ENCODE results near the gene RNF167. TPM values are rescaled to one million over a fixed set of nuclear protein-coding genes. Genes with fewer than 3 reads are reported as not detected.

The RNF167 gene
- total RNA-seq, 6 experiments from 2014 or later, result 88.3 to 122 (median 97.6) TPM

GRCh38 chr17:4897785-4898184 is 42.3 kb upstream of the RNF167 start:
- Mint-ChIP-seq H3K4me1 (ENCODE audit: low read depth) (no peaks in the 10 kb centered on the region), H3K27ac (no peak overlapping the region), H3K36me3 (ENCODE audit: low read depth) (0 out of 2 replicates have a peak, but pooled peaks cover 10% of the 10 kb centered on the region), H3K9me3 (no peaks in the 10 kb centered on the region), H3K27me3 (ENCODE audit: insufficient read depth) (peaks cover 5% of the 10 kb centered on the region), H3K4me3 (no peak overlapping the region)
- no peak for DNase-seq
- TF ChIP-seq CTCF (IDR thresholded peaks at IDR 0.05), result no peak

GRCh38 chr17:4898351-4898750 is 41.7 kb upstream of the RNF167 start:
- Mint-ChIP-seq H3K36me3 (ENCODE audit: low read depth) (0 out of 2 replicates have a peak, but pooled peaks cover 10% of the 10 kb centered on the region), H3K9me3 (no peaks in the 10 kb centered on the region), H3K4me1 (ENCODE audit: low read depth) (peaks cover 3% of the 10 kb centered on the region; the same call in 1 of the 2 replicates), H3K4me3 (peak overlapping the region; percentile 15), H3K27me3 (ENCODE audit: insufficient read depth) (peaks cover 5% of the 10 kb centered on the region), H3K27ac (no peak overlapping the region)
- TF ChIP-seq CTCF (IDR thresholded peaks at IDR 0.05), result no peak
- no peak for DNase-seq

- Mint-ChIP-seq H3K9me3 (no peaks in the 10 kb centered on the region), H3K27me3 (ENCODE audit: insufficient read depth) (peaks cover 5% of the 10 kb centered on the region), H3K36me3 (ENCODE audit: low read depth) (0 out of 2 replicates have a peak, but pooled peaks cover 10% of the 10 kb centered on the region), H3K27ac (no peak overlapping the region), H3K4me3 (no peak overlapping the region; the same call in 1 of the 2 replicates), H3K4me1 (ENCODE audit: low read depth) (peaks cover 6% of the 10 kb centered on the region; the same call in 1 of the 2 replicates)
- TF ChIP-seq CTCF (IDR thresholded peaks at IDR 0.05), result no peak
- DNase-seq, result no peak
These were observed 41.1 kb upstream of the RNF167 start for GRCh38 chr17:4898927-4899326.

- H3K9me3 Mint-ChIP-seq, result no peaks in the 10 kb centered on the region
- peak within 1 kb of the TSS; percentile 26 for H3K27ac Mint-ChIP-seq
- DNase-seq, result peak; percentile 3
- no peak for TF ChIP-seq CTCF (IDR thresholded peaks at IDR 0.05)
- peaks cover 5% of the 10 kb centered on the region for H3K27me3 Mint-ChIP-seq (ENCODE audit: insufficient read depth)
- peaks cover 6% of the 10 kb centered on the region; the same call in 1 of the 2 replicates for H3K4me1 Mint-ChIP-seq (ENCODE audit: low read depth)
- H3K36me3 Mint-ChIP-seq (ENCODE audit: low read depth), result 0 out of 2 replicates have a peak, but pooled peaks cover 10% of the 10 kb centered on the region
- peak within 1 kb of the TSS; percentile 71 for H3K4me3 Mint-ChIP-seq
These were observed 40.5 kb upstream of the RNF167 start, which contains the start of gene C17orf107 for GRCh38 chr17:4899341-4900230. Gene C17orf107, plus strand, starts transcription at chr17:4899536. Its CDS starts 227 bp downstream, at chr17:4899763.

- no peak overlapping the region for H3K27ac Mint-ChIP-seq
- peaks cover 6% of the 10 kb centered on the region; the same call in 1 of the 2 replicates for H3K4me1 Mint-ChIP-seq (ENCODE audit: low read depth)
- no peaks in the 10 kb centered on the region for H3K9me3 Mint-ChIP-seq
- H3K36me3 Mint-ChIP-seq (ENCODE audit: low read depth), result 0 out of 2 replicates have a peak, but pooled peaks cover 4% of the 10 kb centered on the region
- DNase-seq, result no peak
- TF ChIP-seq CTCF (IDR thresholded peaks at IDR 0.05), result no peak
- H3K4me3 Mint-ChIP-seq, result no peak overlapping the region
- H3K27me3 Mint-ChIP-seq (ENCODE audit: insufficient read depth), result peaks cover 5% of the 10 kb centered on the region
These were observed 39.6 kb upstream of the RNF167 start for GRCh38 chr17:4900231-4901107.
